Stomach (tissue), 4 donors: ENCODE measurements around the gene NT5DC3.

Experiments
- POLR2AphosphoS5 ChIP-seq, 3 donors: sonication (generic); formaldehyde crosslinking; IDR thresholded peaks; one replicate each; pipeline ENCODE4 v1.6.1; 2016; ENCODE audit warnings: antibody characterized with exemption in 3 of 3
- TF ChIP-seq, protein P1 (sequence below), 7 experiments: fragments of 450-650 bp in 4 of 7; fragments of 200-600 bp in 3 of 7; sonication (generic) in 3 of 7; IDR thresholded peaks; one replicate each; pipeline ENCODE4 v1.5.1; 2016 to 2019; ENCODE audit warnings: antibody characterized with exemption in 7 of 7, control low read depth in 2 of 7, mild to moderate bottlenecking in 1 of 7

DNA sequence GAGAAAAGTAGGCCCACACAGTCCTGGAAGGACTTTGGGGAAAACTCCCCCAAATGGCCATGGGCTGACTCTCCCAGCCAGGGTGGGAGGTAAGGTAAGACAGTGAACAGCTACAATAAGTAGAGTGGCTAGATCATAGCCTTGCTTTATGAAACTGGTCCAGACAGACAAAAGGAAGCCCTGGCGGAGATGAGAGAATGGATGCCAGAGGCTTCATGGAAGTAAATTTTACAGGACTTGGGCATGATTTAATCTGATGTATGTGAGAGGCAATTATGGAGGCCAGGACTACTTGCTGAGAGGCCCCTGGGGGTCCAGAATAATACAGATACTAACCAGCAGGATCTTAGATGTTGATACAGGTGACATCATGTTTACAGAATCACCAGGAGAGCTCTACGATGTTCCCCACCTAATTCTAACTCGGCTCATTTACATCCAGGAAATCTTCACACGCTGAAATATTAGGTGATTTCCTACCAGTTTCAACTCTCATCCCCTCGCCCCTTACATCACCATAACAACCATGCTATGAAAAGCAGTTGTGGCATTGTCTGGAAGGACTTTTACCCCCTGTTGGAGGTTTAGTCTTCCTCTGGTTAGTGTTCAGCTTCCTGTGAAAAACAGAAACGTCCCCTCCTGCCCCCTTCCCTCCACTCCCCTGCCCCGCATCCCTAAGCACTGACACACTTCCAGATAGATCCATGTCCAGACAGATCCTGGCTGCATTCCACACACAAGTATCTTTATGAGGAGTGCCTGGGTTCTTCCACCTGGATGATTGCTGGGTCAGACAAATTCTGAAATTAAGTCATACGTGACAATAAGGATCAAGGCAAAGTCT lies 39.5 kb upstream of the NT5DC3 start:
- no peak for TF ChIP-seq POLR2AphosphoS5 (IDR thresholded peaks at IDR 0.05)
- TF ChIP-seq, protein P1, sequence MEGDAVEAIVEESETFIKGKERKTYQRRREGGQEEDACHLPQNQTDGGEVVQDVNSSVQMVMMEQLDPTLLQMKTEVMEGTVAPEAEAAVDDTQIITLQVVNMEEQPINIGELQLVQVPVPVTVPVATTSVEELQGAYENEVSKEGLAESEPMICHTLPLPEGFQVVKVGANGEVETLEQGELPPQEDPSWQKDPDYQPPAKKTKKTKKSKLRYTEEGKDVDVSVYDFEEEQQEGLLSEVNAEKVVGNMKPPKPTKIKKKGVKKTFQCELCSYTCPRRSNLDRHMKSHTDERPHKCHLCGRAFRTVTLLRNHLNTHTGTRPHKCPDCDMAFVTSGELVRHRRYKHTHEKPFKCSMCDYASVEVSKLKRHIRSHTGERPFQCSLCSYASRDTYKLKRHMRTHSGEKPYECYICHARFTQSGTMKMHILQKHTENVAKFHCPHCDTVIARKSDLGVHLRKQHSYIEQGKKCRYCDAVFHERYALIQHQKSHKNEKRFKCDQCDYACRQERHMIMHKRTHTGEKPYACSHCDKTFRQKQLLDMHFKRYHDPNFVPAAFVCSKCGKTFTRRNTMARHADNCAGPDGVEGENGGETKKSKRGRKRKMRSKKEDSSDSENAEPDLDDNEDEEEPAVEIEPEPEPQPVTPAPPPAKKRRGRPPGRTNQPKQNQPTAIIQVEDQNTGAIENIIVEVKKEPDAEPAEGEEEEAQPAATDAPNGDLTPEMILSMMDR (IDR thresholded peaks at IDR 0.05), result no peak
